ENCODE measurements around the gene PDX1. TPM values are rescaled to one million over a fixed set of nuclear protein-coding genes. Genes with fewer than 3 reads are reported as not detected.
"Not testable (repeated sequence)": the region's sequence is repeated elsewhere in the genome, so short reads cannot be mapped to it uniquely, and the experiment has no call there.

The PDX1 gene
- polyA plus RNA-seq, 3 donors: not detected

DNA sequence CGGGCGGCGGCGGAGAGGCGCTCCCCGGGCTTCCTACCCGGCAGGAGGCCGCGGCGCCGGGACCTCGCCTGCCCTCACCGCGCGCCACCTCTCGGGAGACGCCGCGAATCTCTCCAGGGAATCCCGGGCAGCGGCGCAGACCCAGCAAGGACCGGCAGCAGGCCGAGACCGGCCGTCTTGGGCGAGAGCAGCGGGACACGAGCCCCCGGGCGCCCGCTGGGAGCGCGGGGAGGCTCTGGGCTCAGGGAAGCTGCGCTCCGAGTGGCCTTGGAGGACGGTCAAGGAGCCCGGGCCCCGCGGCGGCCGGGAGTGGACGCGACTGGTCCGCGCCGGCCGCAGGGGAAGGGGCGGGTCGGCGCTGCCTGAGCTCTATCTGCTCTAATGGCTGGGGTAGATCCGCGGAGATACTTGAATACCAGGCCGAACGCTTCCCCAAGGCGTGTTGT lies 34.6 kb downstream of the PDX1 start:
- DNase-seq (ENCODE audit: low read depth in 3 of 3, low spot score in 2 of 3): no peak

DNA sequence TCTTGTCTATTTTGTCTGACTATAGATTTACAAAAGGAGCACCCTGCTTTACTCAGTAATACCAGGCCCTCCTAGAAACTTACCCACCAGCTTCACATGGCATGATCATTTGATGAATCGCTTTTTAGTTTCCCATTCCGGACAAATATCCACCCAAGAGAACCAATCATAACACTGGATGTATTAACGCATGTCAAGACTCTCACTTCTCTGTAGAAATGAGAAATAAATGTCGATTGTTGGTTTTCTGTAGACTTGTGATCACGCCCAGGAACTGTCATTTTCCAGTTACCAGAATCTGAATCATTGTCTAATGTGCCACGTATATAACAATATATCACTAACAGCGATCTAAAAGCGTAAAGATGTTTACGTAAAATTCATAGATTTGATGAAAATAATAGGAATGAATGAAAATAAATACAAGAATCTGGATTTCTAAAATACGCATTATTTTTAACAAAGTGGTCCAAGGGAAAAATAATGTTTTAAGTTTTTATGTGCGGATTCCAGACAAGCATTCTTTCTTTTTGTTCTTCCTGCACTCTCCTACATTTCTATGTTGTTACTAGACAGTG lies 35.3 kb downstream of the PDX1 start:
- DNase-seq (ENCODE audit: low read depth in 3 of 3, low spot score in 2 of 3): no peak

DNA sequence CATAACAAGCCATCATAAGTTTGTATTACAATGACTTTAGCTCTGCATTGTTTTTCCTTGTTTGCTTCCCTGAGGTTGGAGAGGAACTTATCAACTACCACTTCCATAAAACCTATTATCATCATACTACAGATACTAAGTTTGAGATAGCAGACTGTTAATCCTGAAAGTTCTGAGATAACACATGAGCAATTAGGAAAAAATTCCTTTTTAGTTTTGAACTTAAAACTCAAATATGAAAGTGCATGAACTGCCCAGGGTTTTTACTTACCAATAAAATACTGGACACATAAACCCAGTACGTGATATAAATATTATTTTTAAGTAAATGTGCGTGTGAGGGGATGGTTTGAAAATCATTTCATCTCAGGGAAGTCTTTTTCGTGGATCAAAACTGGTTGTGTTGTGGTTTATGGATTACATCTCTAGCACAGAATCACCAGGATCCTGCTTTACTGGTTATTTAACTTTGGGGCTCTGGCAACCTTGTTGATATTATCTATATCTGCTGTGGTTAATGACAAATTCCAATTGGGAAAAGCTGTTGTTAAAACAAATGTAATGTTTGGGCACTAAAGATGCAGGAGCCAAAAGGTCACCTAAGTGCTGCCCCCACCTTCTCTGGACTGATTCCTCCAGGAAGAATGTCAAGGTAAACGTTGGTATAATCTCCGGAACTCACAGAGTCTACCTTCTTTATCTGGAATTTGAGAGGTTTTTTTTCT lies 36.9 kb downstream of the PDX1 start:
- DNase-seq (ENCODE audit: low read depth in 3 of 3, low spot score in 2 of 3): no peak

DNA sequence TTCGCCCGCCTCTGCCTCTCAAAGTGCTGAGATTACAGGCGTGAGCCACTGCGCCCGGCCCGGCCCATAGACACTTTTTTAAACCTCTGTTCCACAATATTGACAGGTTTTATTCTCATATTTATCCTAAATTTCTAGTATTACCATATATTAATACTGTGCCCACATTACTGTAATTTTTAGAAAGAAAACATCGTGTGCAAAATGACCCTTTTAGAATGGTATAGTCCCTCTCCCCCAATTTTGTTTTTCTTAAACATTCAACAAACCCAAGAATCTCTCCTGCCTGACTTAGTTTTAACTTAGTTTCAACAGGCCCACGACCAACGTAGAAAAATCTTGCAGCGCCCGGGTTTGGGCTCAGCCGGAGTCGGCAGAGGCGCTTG lies 40.2 kb downstream of the PDX1 start:
- no peak for DNase-seq (ENCODE audit: low read depth in 3 of 3, low spot score in 2 of 3)

DNA sequence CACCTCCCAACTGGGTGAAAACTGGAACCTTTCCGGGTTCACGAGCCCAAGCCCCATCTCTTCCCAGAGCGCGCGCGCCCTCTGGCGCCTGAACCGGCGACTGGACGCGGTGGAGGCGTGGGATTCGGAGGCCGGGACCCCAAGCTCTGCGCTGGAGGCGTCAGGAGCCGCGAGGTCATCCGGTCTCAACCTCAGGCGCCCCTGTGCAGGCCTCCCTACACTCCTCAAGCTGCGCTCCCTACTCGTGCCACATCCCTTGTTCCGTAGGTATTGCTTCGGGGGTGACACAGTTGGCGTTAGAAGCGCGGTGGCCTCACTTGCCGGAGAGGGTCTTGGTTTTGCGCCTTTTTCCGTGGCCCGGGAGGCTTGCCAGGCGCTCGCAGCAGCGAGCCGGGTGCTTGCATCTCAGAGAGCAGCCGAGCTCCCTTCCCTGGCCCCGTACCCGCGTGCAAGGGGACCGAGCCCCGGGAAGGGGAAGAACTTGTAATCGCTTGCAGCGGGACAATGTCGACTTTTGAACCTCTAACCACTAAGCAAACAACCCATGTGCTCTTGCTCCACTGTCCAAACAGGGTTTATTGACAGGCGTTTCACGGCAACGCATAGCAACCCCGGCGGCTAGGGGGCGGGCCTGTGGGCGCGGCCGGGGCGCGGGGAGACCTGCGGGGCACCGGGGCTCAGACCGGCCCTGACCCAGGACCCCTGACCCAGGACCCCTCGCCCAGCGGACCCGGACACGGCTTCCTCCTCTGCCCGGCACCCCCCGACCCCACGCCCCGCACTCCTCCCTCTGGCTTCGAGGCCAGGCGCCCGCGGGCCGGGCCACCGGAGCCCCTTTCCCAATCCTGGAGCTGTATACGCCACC lies 40.8 kb downstream of the PDX1 start:
- DNase-seq (ENCODE audit: low read depth in 3 of 3, low spot score in 2 of 3): no peak

DNA sequence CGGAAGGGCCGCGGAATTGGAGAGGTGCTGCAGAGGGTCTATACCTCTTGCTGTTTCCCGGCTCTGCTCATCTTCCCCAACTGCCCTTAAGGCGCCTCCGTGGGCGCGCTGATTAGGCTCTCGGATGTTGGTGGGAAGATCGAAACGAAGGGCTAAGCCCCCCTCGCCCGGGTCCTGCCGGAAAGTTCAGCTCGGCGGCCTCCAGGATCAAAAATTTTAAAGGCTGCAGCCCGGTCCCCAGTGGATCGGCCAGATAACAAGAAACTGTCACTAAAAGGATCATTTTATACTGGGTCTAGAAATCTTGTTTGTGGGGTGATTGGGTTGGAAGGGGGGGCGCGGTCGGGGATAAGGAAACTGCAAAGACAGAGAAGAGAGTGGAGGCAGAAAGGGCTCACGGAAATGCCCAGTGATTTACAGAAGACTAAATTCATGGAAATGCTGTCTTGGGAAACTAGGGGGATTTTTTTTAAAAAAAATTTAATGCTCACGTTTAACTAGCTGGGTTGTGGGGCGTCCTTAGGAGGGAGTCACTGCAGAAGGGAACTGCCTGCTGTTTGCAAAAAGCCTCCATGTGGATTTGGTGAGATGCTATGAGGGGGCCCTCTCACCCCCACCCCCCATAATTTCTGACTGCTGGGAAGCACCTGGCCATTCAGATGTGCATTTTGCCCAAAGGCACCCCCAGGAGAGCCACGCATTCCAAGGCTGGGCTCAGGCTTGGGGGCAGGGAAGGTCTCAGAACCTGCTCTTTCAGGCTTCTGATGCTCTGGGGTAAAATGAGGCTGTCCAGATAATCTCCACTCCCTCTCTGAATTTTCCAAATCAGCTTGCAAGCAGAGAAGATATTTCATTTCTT lies 41.7 kb downstream of the PDX1 start:
- no peak for DNase-seq (ENCODE audit: low read depth in 3 of 3, low spot score in 2 of 3)

DNA sequence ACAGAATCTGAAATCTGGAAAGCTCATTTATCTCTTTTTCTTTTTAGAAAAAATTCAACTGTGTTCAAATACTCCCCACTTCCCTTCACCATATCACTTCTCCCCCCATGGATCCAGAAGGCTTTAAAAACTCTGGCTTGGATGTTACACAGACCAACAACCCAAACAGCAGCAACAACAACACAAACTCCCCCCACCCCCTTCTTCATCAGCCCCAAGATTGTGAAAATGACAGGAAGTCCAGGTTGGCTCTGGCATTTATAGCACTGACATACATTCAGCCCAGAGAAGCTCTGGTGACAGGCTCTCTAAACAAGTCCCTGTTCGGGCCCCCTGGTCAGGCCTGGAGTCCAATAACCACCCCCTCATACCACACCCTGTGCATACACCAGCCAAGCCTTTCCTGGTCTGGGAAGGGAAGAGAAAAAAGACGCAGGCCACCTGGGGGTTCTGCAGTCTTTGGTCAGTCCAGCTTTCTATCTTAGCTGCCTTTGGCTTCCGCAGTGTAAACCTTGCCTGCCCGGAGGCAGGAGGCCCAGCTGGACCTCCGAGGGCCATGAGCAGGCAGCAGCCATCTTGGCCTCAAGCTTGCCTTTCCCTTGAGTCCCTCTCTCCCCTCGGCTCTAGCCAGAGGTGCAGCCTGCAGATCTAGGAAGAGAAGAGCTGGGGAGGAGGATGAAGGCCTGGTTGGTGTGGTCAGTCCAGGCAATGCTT lies 42.5 kb downstream of the PDX1 start:
- DNase-seq (ENCODE audit: low read depth in 3 of 3, low spot score in 2 of 3): no peak

DNA sequence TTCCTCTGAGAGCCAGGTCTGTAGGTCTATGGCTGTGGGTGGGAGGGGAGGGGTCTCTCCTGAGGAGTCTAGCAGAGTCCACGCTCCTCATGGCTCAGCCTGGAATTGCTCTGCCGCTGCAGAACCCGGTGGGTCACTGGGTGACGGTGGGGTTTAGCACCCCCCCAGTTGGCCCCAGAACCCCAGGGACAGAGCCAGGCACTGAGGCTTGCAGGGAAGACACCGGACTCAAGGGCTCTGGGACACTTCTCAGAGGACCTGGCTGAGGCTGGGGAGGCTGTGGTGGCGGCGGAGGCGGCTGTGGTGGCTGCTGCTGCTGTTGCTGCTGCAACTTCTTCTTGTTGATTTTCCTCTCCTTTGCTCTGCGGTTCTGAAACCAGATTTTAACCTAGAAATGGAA lies 43.2 kb downstream of the PDX1 start:
- no peak for DNase-seq (ENCODE audit: low read depth in 3 of 3, low spot score in 2 of 3)

DNA sequence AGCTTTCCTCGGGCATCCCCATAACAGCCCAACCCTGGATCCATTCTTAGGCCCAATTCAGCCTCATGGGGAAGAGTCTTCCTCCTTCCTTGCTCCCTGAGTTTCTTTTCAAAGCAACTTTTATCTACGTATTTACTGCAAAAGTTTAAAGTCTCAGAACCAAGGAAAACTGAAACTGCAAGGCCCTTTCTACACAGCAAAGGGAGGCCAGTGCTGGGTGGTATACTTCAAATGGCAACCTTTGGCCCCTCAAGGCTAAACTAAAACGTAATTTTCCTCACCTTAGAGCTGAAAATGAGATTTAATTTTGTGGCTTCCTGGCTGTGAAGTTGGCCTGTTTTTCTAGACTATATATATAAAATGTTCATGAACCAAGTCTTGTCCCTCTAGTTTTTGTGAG lies 43.7 kb downstream of the PDX1 start:
- DNase-seq (ENCODE audit: low read depth in 3 of 3, low spot score in 2 of 3): no peak

DNA sequence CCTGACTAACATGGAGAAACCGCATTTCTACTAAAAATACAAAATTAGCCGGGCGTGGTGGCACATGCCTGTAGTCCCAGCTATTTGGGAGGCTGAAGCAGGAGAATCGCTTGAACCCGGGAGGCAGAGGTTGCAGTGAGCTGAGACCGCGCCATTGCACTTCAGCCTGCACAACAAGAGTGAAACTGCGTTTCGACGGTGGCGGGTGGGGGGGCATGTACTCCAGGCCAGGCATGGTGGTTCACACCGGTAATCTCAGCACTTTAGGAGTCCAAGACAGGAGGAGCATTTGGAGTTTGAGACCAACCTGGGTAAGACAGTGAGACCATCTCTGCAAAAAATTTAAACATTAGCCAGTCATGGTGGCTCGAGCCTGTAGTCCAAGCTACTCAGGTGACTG lies 44.4 kb downstream of the PDX1 start:
- DNase-seq (ENCODE audit: low read depth in 3 of 3, low spot score in 2 of 3): not testable (repeated sequence)

DNA sequence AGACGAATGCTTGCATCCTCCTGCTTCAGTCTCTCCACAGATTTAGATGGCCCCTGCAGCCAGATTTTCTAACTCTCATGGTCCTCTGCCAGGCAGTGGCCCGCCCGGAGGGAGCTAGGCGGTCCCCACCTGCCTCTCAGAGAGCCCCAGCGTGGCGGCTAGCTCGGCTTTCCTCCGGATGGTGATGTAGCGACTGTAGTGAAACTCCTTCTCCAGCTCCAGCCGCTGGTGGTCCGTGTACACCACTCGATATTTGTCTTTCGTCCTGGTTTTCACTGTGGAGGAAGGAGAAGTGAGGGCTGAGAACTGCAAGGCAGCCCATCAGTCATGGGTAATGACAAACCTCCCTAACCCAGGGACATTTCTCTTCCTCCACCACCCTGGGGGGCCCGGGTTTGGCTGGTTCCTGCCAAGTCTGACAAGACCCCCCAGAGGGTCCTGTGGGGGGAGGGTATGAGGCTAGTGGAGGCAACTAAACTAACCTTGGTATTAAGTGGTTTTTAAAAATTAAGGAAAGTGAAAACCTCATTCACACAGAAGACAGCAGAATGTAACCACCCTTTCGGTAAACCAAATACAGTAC lies 45.0 kb downstream of the PDX1 start:
- no peak for DNase-seq (ENCODE audit: low read depth in 3 of 3, low spot score in 2 of 3)

DNA sequence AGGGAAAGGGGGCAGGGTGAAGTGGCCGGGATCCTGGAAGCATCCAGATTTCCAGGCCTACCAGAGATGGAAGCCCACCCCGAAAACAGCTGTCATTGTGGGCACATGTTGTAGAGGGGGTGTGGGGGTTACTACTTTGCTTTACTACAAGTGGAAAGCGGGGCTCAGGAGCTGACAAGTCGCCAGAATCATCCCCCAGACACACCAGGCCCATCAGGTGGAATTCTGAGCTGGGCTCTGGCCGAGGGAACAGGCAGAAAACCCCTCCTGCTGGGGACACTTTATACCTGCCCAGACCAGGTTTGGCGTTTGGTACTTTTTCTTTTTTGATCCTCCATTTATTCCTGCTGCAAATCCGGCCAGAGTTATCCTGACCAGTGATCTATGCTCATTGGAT lies 45.5 kb downstream of the PDX1 start:
- DNase-seq (ENCODE audit: low read depth in 3 of 3, low spot score in 2 of 3): no peak

DNA sequence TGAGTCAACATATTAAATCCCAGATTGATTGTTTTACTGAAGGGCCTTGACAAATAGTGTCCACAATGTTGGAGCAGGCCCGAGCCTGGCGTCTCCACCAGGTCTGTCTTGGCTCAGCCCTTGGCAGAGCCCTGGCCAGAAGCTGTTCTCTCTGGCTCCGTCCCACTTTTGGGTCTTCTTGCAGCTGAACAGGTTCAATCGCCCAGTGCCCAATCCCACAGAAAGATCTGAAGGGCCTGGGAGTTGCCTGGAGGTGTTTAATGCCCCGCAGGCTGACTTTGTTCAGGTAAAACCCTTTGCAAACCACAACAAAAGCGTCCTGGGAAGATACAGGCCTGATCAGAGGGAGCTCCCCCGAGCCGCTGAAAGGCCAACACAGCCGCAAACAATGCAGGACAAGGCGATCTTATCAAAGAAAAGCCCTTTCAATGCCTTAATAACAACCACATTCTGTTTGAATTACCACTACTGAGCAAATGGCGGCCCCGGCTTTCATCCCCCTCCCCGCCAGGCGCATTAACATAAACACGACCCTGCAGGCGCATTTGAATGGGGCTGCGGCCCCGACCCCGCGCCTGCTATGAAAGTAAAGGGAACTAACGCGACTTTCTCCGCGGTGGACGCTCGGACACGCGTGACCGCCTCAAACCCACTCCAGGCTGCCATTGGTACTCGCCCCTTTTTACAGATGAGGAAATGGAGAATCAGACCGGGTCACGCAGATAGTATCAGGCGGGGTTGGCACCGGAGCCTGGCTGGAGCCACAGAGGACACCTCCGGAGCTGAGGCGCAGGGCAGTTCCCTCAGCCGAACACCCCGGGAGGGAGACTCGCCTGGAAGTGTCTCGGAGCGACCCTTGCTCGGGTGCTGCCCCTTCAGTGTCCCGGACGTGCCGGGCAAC lies 46.2 kb downstream of the PDX1 start:
- no peak for DNase-seq (ENCODE audit: low read depth in 3 of 3, low spot score in 2 of 3)

DNA sequence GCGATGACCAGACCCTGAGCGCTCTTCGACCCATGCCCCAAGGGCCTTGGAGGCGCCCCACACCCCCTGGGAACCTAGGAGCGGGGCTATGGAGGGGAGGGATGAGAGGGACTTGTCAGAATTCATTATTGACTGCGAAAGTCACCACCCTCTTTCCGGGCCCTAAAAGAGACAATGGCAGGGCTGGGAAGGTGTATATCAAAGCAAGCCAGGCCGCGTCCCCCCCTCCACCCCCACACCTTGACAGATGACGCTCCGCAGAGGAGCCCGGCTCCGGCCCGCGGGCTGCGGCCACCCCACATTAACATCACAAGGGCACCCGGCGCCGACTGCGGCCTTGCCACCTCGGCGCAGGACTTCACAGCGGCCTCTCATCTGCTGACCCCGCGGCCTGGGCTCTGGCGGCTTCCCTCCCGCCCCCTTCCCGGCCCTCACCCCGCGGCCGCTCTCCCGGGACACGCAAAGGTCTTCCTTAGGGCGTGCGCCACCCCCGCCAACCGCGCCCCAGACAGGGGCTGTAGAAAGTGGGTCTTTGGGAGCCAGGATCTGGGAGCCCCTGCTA lies 46.9 kb downstream of the PDX1 start:
- no peak for DNase-seq (ENCODE audit: low read depth in 3 of 3, low spot score in 2 of 3)

DNA sequence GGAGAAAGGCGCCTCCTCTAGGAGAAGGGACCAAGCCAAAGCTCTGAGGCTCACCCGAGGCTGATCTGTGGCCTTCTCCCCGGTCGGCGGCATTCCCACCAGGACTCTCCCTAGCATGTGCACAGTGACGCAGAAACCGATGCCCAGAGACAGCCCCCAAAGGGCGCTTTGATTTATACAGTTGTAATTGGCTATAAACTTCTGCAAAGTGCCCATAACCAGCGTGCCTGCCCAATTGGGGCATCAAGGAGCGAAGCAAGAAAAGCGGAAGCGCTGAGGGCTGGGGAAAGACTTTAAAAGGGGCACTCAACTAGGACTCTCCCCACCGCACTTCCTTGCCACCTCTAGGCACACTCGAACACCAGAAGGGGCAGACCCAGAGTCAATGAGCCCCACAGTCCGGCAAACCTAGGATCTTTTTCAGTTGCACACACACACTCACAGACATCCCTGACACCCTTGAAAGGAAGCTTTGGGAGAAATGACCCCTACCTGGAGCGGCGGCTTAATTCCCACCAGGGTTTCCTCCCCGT lies 47.5 kb downstream of the PDX1 start:
- DNase-seq (ENCODE audit: low read depth in 3 of 3, low spot score in 2 of 3): no peak

DNA sequence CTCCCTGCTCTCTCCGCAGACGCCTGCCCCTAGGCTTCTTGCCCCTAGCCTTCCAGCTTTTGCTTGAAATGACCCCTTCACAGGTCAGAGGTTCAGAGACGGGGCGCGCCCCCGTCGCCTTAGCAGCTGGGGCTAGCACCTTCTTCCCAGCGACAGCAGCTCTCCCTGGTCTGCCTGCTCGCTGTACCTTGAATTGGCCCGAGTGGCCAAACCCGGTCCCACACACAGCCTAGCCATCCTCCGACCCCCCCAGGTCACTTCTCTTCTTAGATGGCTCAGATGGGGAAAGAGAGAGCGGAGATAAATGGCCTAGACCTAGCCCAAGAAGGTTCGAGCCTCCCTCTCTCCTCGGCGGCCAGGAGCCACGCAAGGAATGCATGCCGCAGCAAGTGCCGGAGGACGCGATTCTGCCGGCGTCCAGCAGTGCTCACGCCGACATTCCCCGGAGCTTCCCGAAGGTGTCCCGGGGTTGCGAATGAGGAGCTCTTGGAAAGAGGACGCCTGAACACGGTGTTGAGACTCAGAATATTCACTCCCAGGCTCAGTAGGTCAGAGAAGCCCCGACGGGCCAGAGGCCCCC lies 48.0 kb downstream of the PDX1 start:
- DNase-seq (ENCODE audit: low read depth in 3 of 3, low spot score in 2 of 3): no peak

DNA sequence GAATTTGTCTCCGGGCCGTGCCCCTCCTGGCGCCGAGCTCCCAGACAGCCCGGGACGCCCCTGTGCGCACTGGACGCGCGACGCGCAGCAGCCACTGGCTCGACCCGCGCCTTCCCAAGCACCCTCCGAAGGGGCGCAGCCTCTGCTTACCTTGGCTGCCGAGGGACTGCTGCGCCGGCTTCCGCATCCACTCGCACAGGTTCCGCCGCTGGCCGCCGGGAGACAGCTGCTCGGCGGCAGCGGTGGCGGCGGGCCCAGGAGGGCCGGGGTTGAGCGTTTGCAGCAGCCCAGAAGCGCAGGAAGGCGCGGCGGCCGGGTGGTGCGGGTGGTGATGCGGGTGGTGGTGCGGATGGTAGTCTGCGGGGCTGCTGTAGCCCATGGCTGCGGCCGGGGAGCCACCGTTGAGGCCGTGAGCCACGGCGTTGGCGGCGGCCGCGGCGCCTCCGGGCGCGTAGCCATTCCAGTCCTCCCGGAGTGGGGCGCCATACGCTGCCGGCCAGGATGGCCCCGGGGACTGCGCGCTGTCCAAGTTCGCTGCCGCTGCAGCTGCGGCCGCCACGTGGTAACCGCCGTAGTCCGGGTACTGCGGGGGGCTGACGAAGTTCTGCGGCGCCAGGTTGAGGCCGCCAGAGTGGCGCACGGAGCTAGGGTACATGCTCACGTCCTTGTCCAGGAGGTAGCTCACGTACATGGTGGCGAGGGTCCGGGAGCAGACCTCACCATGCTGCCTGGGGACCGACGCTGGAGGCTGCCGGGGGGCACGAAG lies 48.7 kb downstream of the PDX1 start:
- DNase-seq (ENCODE audit: low read depth in 3 of 3, low spot score in 2 of 3): no peak
